GOT3 (cell line): ENCODE data around the gene RNF151.
"Not testable (repeated sequence)": the region's sequence is repeated elsewhere in the genome, so short reads cannot be mapped to it uniquely, and the experiment has no call there.

Experiments
- DNase-seq: peaks from one replicate; lab custom pipeline; 2025; ENCODE audit warnings: mixed read lengths; lab: John Stamatoyannopoulos, UW

The RNF151 gene

GRCh38 chr16:2009164-2009711 lies 42.6 kb downstream of the RNF151 start:
- no peak for DNase-seq

GRCh38 chr16:2009791-2010510 lies 43.3 kb downstream of the RNF151 start, which contains the start of gene ZNF598:
TSS of gene ZNF598 (minus strand) at chr16:2009821.
- no peak for DNase-seq

- not testable (repeated sequence) for DNase-seq
Measured at GRCh38 chr16:2011726-2012125, 45.1 kb downstream of the RNF151 start.

GRCh38 chr16:2013527-2013926 lies 46.9 kb downstream of the RNF151 start:
- DNase-seq, result no peak

- DNase-seq, result no peak
Measured at GRCh38 chr16:2015117-2015946, 48.7 kb downstream of the RNF151 start.

- DNase-seq, result no peak
Measured at GRCh38 chr16:2015947-2016208, 49.2 kb downstream of the RNF151 start.

- no peak for DNase-seq
Measured at GRCh38 chr16:2016407-2016922, 49.8 kb downstream of the RNF151 start.
